CD8-positive, alpha-beta memory T cell (primary cell): Measurements from ENCODE around the gene ANO1. TPM values are rescaled to one million over a fixed set of nuclear protein-coding genes. Genes with fewer than 3 reads are reported as not detected.

Experiments
- CTCF ChIA-PET: fragments of 350-600 bp; sonication (Branson Sonifier 250); formaldehyde crosslinking; loops from one replicate; lab custom pipeline; 2021; ENCODE audit warnings: antibody characterized with exemption; lab: Charles Lee
- POLR2A ChIA-PET: fragments of 350-600 bp; sonication (Branson Sonifier 250); formaldehyde crosslinking; loops from one replicate; lab custom pipeline; 2021; ENCODE audit warnings: antibody characterized with exemption; lab: Charles Lee
- DNase-seq, 5 donors: peaks; one replicate each; pipeline versions ENCODE4 v3.0.0 to v3.0.0-alpha.2; 2020 to 2022; ENCODE audit warnings: mixed read lengths in 1 of 5
- H3K27ac ChIP-seq: one replicate; pipeline ENCODE4 v1.7.0; 2013; ENCODE audit warnings: low read depth, mild to moderate bottlenecking, low read length, moderate library complexity
- H3K27me3 ChIP-seq: 2 replicates; pipeline ENCODE4 v1.7.0; 2013; ENCODE audit warnings: low read length, mild to moderate bottlenecking; ENCODE audit not compliant: insufficient read depth, poor library complexity, severe bottlenecking
- H3K36me3 ChIP-seq: 2 replicates; pipeline ENCODE4 v1.7.0; 2013; ENCODE audit warnings: mild to moderate bottlenecking, low read length, moderate library complexity; ENCODE audit not compliant: insufficient read depth
- H3K4me1 ChIP-seq: 2 replicates; pipeline ENCODE4 v1.7.0; 2013; ENCODE audit warnings: mild to moderate bottlenecking, low read length, moderate library complexity; ENCODE audit not compliant: insufficient read depth
- H3K4me3 ChIP-seq: 2 replicates; pipeline ENCODE4 v1.7.0; 2013; ENCODE audit warnings: mild to moderate bottlenecking, low read length
- H3K9me3 ChIP-seq: 2 replicates; pipeline ENCODE4 v1.7.0; 2013; ENCODE audit warnings: mild to moderate bottlenecking, low read length
- H3K27ac Mint-ChIP-seq, 8 donors: one replicate each; pipeline ENCODE4 v1.8.0; 2020 to 2021; ENCODE audit warnings: mixed read lengths in 8 of 8, mild to moderate bottlenecking in 6 of 8, inconsistent platforms in 3 of 8, moderate library complexity in 3 of 8
- H3K27me3 Mint-ChIP-seq, 2 donors: one replicate each; pipeline ENCODE4 v1.8.0; 2020 to 2021; ENCODE audit warnings: mixed read lengths in 2 of 2, mild to moderate bottlenecking in 1 of 2, moderate library complexity in 1 of 2
- H3K36me3 Mint-ChIP-seq, 3 donors: one replicate each; pipeline ENCODE4 v1.8.0; 2020 to 2021; ENCODE audit warnings: mixed read lengths in 3 of 3, inconsistent platforms in 1 of 3, mild to moderate bottlenecking in 1 of 3
- H3K4me1 Mint-ChIP-seq, 3 donors: one replicate each; pipeline ENCODE4 v1.8.0; 2020 to 2021; ENCODE audit warnings: mixed read lengths in 3 of 3, inconsistent platforms in 1 of 3, mild to moderate bottlenecking in 1 of 3
- H3K4me3 Mint-ChIP-seq, 7 donors: one replicate each; pipeline ENCODE4 v1.8.0; 2020 to 2021; ENCODE audit warnings: mixed read lengths in 7 of 7, mild to moderate bottlenecking in 6 of 7, moderate library complexity in 4 of 7, inconsistent platforms in 2 of 7
- H3K9me3 Mint-ChIP-seq, 5 donors: one replicate each; pipeline ENCODE4 v1.8.0; 2020 to 2022; ENCODE audit warnings: mixed read lengths in 5 of 5, mild to moderate bottlenecking in 3 of 5, moderate library complexity in 2 of 5, inconsistent platforms in 1 of 5
- polyA plus RNA-seq: library from polyadenylated mRNA; unstranded; fragments of 300-500 nt; fragmentation: Illumina TruSeq; gene quantifications from one replicate; pipeline ENCODE4 v1.2.3, GENCODE V29; 2021
- total RNA-seq, 2 experiments: library from RNA; stranded (reverse); gene quantifications; one replicate each; pipeline ENCODE4 v1.2.3, GENCODE V29; 2021

The ANO1 gene
- total and polyA plus RNA-seq, 3 experiments from 2014 or later: not detected

DNA sequence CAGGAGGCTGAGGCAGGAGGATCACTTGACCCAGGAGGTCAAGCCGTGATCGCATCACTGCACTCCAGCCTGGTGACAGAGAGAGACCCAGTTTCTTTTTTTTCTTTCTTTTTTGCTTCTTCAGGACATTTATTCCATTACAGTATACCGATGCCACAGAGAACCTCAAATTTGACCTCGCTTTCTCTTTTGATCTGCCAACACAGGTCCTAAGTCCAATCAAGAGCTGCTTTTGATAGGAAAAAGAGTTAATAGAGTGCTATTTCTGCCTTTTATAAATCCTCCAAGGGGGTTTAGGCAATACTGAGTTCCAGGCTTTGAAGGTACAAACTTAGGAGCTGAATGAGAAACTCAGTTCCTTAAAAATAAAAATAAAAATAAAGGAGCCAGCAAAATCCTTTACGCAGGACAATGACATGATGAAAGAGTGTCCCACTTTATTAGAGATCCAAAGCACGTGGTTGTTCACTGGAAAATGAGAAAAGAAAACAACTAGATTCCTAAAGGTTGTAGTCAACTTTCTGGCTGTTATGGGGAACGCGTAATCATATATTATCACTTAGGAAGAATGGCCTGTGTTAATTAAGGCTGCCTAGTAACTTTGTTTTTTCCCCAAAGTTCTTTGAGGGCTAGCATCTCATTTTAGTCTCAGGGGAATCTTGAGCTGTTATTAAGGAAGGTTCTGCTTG, 152.2 kb downstream of the ANO1 start:
- no peaks in the 10 kb centered on the region for H3K36me3 Mint-ChIP-seq
- no peak overlapping the region for H3K4me3 Mint-ChIP-seq
- H3K27ac ChIP-seq: no peak overlapping the region
- no peaks in the 10 kb centered on the region for H3K4me1 Mint-ChIP-seq
- H3K36me3 ChIP-seq: no peaks in the 10 kb centered on the region
- ChIA-PET POLR2A (no interaction called here), CTCF (no interaction called here)
- H3K27me3 Mint-ChIP-seq: peaks cover 10 to 15% of the 10 kb centered on the region in 2 donors
- no peak overlapping the region for H3K27ac Mint-ChIP-seq
- no peaks in the 10 kb centered on the region for H3K9me3 Mint-ChIP-seq
- no peaks in the 10 kb centered on the region for H3K9me3 ChIP-seq
- H3K27me3 ChIP-seq: no peaks in the 10 kb centered on the region
- H3K4me3 ChIP-seq: no peak overlapping the region
- no peaks in the 10 kb centered on the region for H3K4me1 ChIP-seq
- DNase-seq: no peak

GRCh38 chr11:70230840-70231710, 153.0 kb downstream of the ANO1 start:
- Mint-ChIP-seq H3K4me3 (no peak overlapping the region), H3K36me3 (no peaks in the 10 kb centered on the region), H3K9me3 (no peaks in the 10 kb centered on the region), H3K27ac (no peak overlapping the region), H3K4me1 (no peaks in the 10 kb centered on the region), H3K27me3 (peaks cover 13 to 15% of the 10 kb centered on the region in 2 donors)
- H3K4me1 ChIP-seq: no peaks in the 10 kb centered on the region
- ChIA-PET CTCF (no interaction called here), POLR2A (no interaction called here)
- H3K4me3 ChIP-seq: no peak overlapping the region
- no peaks in the 10 kb centered on the region for H3K36me3 ChIP-seq
- no peaks in the 10 kb centered on the region for H3K9me3 ChIP-seq
- H3K27me3 ChIP-seq: no peaks in the 10 kb centered on the region
- H3K27ac ChIP-seq: no peak overlapping the region
- DNase-seq: no peak

DNA sequence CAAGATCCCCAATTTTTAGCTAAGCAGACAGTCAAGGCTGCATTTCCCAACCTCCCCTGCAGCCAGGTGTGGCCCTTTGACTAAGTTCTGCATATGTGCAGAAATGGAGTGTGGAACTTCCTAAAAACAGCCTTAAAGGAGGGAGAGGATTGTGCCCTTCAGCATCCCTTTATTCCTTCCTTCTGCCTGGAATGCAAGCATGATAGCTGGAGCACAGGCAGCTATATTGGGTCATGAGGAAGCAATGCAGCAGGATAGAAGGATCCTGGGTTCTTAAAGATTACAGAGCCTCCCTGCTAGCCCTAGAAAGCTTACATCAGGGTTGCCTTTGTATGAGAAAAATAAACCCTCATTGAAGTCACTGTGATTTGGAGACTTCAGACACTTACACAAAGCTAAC, 154.9 kb downstream of the ANO1 start:
- Histone ChIP-seq H3K27ac (no peak overlapping the region), H3K4me3 (no peak overlapping the region), H3K9me3 (no peaks in the 10 kb centered on the region), H3K4me1 (no peaks in the 10 kb centered on the region), H3K36me3 (no peaks in the 10 kb centered on the region), H3K27me3 (no peaks in the 10 kb centered on the region)
- ChIA-PET CTCF (no interaction called here), POLR2A (no interaction called here)
- Mint-ChIP-seq H3K4me1 (no peaks in the 10 kb centered on the region), H3K27ac (no peak overlapping the region), H3K9me3 (no peaks in the 10 kb centered on the region), H3K36me3 (no peaks in the 10 kb centered on the region), H3K4me3 (no peak overlapping the region), H3K27me3 (peaks cover 13 to 16% of the 10 kb centered on the region in 2 donors)
- DNase-seq: no peak

DNA sequence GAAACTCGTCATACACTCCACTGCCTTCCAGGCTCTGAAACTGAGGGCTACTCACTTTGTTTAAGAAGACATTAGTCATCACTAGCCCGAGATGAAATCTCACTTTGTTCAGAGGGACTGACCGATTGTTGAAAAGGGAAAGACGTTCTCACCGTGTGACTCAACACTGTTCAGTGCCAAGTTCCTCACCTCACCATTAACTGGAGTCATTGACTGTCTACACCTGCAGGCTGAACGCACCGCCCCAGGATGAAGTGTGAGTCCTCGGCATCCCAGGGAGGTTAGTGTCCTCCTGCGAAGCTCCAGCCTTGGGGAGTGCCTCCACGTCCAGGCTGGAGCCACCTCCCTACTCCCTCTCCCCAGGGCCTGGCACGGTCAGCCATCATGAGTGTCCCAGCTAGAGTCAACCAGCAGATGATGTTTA, 155.4 kb downstream of the ANO1 start:
- Mint-ChIP-seq H3K27ac (no peak overlapping the region), H3K4me3 (no peak overlapping the region), H3K36me3 (no peaks in the 10 kb centered on the region), H3K9me3 (no peaks in the 10 kb centered on the region), H3K4me1 (no peaks in the 10 kb centered on the region), H3K27me3 (peaks cover 13 to 16% of the 10 kb centered on the region in 2 donors)
- H3K27me3 ChIP-seq: no peaks in the 10 kb centered on the region
- ChIA-PET POLR2A (no interaction called here), CTCF (no interaction called here)
- no peak overlapping the region for H3K4me3 ChIP-seq
- H3K36me3 ChIP-seq: no peaks in the 10 kb centered on the region
- H3K27ac ChIP-seq: no peak overlapping the region
- no peaks in the 10 kb centered on the region for H3K4me1 ChIP-seq
- DNase-seq: no peak
- H3K9me3 ChIP-seq: no peaks in the 10 kb centered on the region

DNA sequence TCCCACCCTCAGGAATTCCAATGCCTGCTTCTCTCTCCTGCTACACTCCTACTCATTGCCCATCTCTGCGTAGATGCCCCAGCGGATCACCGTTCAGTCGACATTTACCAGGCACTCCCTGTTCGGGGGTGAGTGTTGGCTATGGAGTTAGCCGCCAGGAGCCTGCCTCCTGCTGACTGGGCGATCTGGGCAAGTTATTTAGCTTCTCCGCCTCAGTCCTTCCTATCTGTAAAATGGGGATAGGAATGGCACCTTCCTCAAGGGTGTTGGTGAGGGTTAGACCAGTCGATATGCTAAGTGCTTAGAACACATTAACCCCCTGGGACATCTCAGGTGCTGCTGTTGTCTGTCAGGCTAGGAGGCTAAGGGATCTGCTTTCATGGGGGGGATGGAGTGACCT, 155.8 kb downstream of the ANO1 start:
- no peak overlapping the region for H3K27ac ChIP-seq
- Mint-ChIP-seq H3K36me3 (no peaks in the 10 kb centered on the region), H3K27me3 (peaks cover 13 to 16% of the 10 kb centered on the region in 2 donors), H3K27ac (no peak overlapping the region), H3K4me1 (no peaks in the 10 kb centered on the region), H3K4me3 (no peak overlapping the region), H3K9me3 (no peaks in the 10 kb centered on the region)
- no peak for DNase-seq
- H3K9me3 ChIP-seq: no peaks in the 10 kb centered on the region
- no peaks in the 10 kb centered on the region for H3K4me1 ChIP-seq
- ChIA-PET POLR2A (no interaction called here), CTCF (no interaction called here)
- no peaks in the 10 kb centered on the region for H3K36me3 ChIP-seq
- no peaks in the 10 kb centered on the region for H3K27me3 ChIP-seq
- no peak overlapping the region for H3K4me3 ChIP-seq

Other genes with a start within 250 kb of the ANO1 start
- gene FADD, start 125.0 kb downstream of the ANO1 start, total RNA-seq: 10 to 100 TPM; 38.5 to 39.4 TPM
- gene FADD, start 125.0 kb downstream of the ANO1 start, polyA plus RNA-seq: 22.9 TPM
- 10 to 100 TPM; 39.9 to 44.4 TPM for gene PPFIA1, start 192.4 kb downstream of the ANO1 start, total RNA-seq
- gene PPFIA1, start 192.4 kb downstream of the ANO1 start, polyA plus RNA-seq: 18.8 TPM